ENCODE measurements around the gene SMAD9.

- no peak for TF ChIP-seq CTCF (IDR thresholded peaks at IDR 0.05 in 8 of 11, conservative IDR thresholded peaks at IDR 0.05 in 3 of 11)
- TF ChIP-seq POLR2A (IDR thresholded peaks at IDR 0.05): no peak
Measured at GRCh38 chr13:36875431-36875830, 44.6 kb downstream of the SMAD9 start.
